Activated CD8-positive, alpha-beta memory T cell treated with anti-CD3 and anti-CD28 coated beads for 1 hour (primary cell): ENCODE results near the gene POU2AF1.
"Not testable (repeated sequence)": the region's sequence is repeated elsewhere in the genome, so short reads cannot be mapped to it uniquely, and the experiment has no call there.

Source experiments
- DNase-seq, 2 donors: peaks; one replicate each; pipeline ENCODE4 v3.0.0-alpha.2; 2020; ENCODE audit warnings: low read depth in 1 of 2; ENCODE audit errors: extremely low read depth in 1 of 2

POU2AF1 gene

GRCh38 chr11:111410951-111411350 is 31.9 kb upstream of the POU2AF1 start:
- no peak for DNase-seq

GRCh38 chr11:111409915-111410314 is 30.8 kb upstream of the POU2AF1 start:
- no peak for DNase-seq

GRCh38 chr11:111408789-111409727 is 30.0 kb upstream of the POU2AF1 start:
- no peak for DNase-seq

GRCh38 chr11:111407652-111408051 is 28.6 kb upstream of the POU2AF1 start:
- no peak for DNase-seq

- DNase-seq: no peak
These were observed 27.5 kb upstream of the POU2AF1 start for GRCh38 chr11:111406589-111406988.

GRCh38 chr11:111406091-111406490 is 27.0 kb upstream of the POU2AF1 start:
- DNase-seq: no peak

GRCh38 chr11:111405551-111405950 is 26.5 kb upstream of the POU2AF1 start:
- DNase-seq: no peak

GRCh38 chr11:111403051-111403726 is 24.1 kb upstream of the POU2AF1 start:
- DNase-seq: no peak

GRCh38 chr11:111402411-111402810 is 23.3 kb upstream of the POU2AF1 start:
- no peak for DNase-seq

GRCh38 chr11:111401957-111402356 is 22.9 kb upstream of the POU2AF1 start:
- not testable (repeated sequence) for DNase-seq

GRCh38 chr11:111400595-111400994 is 21.5 kb upstream of the POU2AF1 start:
- no peak for DNase-seq

- no peak for DNase-seq
These were observed 20.3 kb upstream of the POU2AF1 start for GRCh38 chr11:111399187-111400031.

- DNase-seq: no peak
These were observed 18.0 kb upstream of the POU2AF1 start for GRCh38 chr11:111397034-111397433.

GRCh38 chr11:111395749-111396148 is 16.7 kb upstream of the POU2AF1 start:
- DNase-seq: no peak

GRCh38 chr11:111395081-111395480 is 16.0 kb upstream of the POU2AF1 start:
- no peak for DNase-seq

GRCh38 chr11:111394147-111394546 is 15.1 kb upstream of the POU2AF1 start:
- DNase-seq: not testable (repeated sequence)

- no peak for DNase-seq
These were observed 14.5 kb upstream of the POU2AF1 start for GRCh38 chr11:111393585-111393984.

GRCh38 chr11:111393096-111393495 is 14.0 kb upstream of the POU2AF1 start:
- DNase-seq: no peak

- no peak for DNase-seq
These were observed 13.5 kb upstream of the POU2AF1 start for GRCh38 chr11:111392552-111392951.

GRCh38 chr11:111391328-111392124 is 12.5 kb upstream of the POU2AF1 start:
- no peak for DNase-seq
